GM23248 (cell line): Measurements from ENCODE around the gene MYO1E. TPM values are rescaled to one million over a fixed set of nuclear protein-coding genes. Genes with fewer than 3 reads are reported as not detected.
A peak's percentile ranks its signal among the peaks of the same experiment; 100 is the strongest.

Experiments
- DNase-seq: peaks from one replicate; pipeline ENCODE4 v3.0.0-alpha.2; 2015
- H2AFZ ChIP-seq: fragments of 200-600 bp; sonication (generic); 2 replicates; pipeline ENCODE4 v1.6.1; 2016; ENCODE audit warnings: antibody characterized with exemption
- H3F3A ChIP-seq: fragments of 200-600 bp; sonication (generic); 2 replicates; pipeline ENCODE4 v1.6.1; 2016; ENCODE audit warnings: mild to moderate bottlenecking, antibody characterized with exemption, mixed run types; ENCODE audit not compliant: insufficient read depth
- H3K27ac ChIP-seq: fragments of 200-600 bp; sonication (generic); 2 replicates; pipeline ENCODE4 v1.5.1; 2016; ENCODE audit warnings: mild to moderate bottlenecking
- H3K27me3 ChIP-seq: fragments of 200-600 bp; sonication (generic); replicated peaks from 2 replicates; pipeline ENCODE4 v1.6.1; 2016; ENCODE audit warnings: mild to moderate bottlenecking; ENCODE audit not compliant: insufficient read depth
- H3K36me3 ChIP-seq: fragments of 200-600 bp; sonication (generic); 2 replicates; pipeline ENCODE4 v1.6.1; 2016; ENCODE audit warnings: low read depth, mild to moderate bottlenecking
- H3K4me1 ChIP-seq: fragments of 200-600 bp; sonication (generic); 2 replicates; pipeline ENCODE4 v1.6.1; 2016; ENCODE audit warnings: mild to moderate bottlenecking; ENCODE audit not compliant: insufficient read depth
- H3K4me2 ChIP-seq: fragments of 200-600 bp; sonication (generic); one replicate; pipeline ENCODE4 v1.6.1; 2016; ENCODE audit warnings: mild to moderate bottlenecking; ENCODE audit not compliant: unreplicated experiment
- H3K4me3 ChIP-seq: fragments of 200-600 bp; sonication (generic); 2 replicates; pipeline ENCODE4 v1.5.1; 2016; ENCODE audit warnings: mild to moderate bottlenecking
- H3K79me2 ChIP-seq: fragments of 200-600 bp; sonication (generic); 2 replicates; pipeline ENCODE4 v1.6.1; 2016; ENCODE audit warnings: mild to moderate bottlenecking; ENCODE audit not compliant: insufficient read depth
- H3K9ac ChIP-seq: fragments of 200-600 bp; sonication (generic); 2 replicates; pipeline ENCODE4 v1.6.1; 2016; ENCODE audit warnings: mild to moderate bottlenecking
- H3K9me2 ChIP-seq: fragments of 200-600 bp; sonication (generic); 2 replicates; pipeline ENCODE4 v1.6.1; 2016; ENCODE audit warnings: mixed run types, mild to moderate bottlenecking, moderate library complexity; ENCODE audit not compliant: insufficient read depth
- H3K9me3 ChIP-seq: fragments of 200-600 bp; sonication (generic); one replicate; pipeline ENCODE4 v1.6.1; 2017; ENCODE audit warnings: low read depth
- H4K20me1 ChIP-seq: fragments of 200-600 bp; sonication (generic); 2 replicates; pipeline ENCODE4 v1.6.0; 2016; ENCODE audit not compliant: insufficient read depth
- EZH2 ChIP-seq: fragments of 200-600 bp; sonication (generic); IDR thresholded peaks from 2 replicates; pipeline ENCODE4 v1.6.1; 2018; ENCODE audit warnings: antibody characterized with exemption, mild to moderate bottlenecking; ENCODE audit not compliant: insufficient read depth, poor library complexity, severe bottlenecking
- EZH2phosphoT487 ChIP-seq: fragments of 200-600 bp; sonication (generic); IDR thresholded peaks from 2 replicates; pipeline ENCODE4 v1.6.1; 2018; ENCODE audit warnings: antibody characterized with exemption, moderate library complexity, mild to moderate bottlenecking, low read depth; ENCODE audit not compliant: insufficient read depth
- WGBS, 2 experiments: methylation state at CpG; one replicate each; pipeline ENCODE4 v1.1.6; 2015 to 2017; ENCODE audit warnings: low lambda C conversion rate in 2 of 2, low coverage in 1 of 2; ENCODE audit errors: missing lambda C conversion rate in 2 of 2; 5-methylcytosine and 5-hydroxymethylcytosine counted together
- in situ Hi-C: fragments of 300-500 bp; cut with MboI; formaldehyde crosslinking; loops from 2 replicates; pipeline ENCODE4 v1.15.0; 2020
- polyA plus RNA-seq: library from polyadenylated mRNA; unstranded; fragments of >200 nt; fragmentation: Nextera tagmentation; extraction: Ambion mirVana; gene quantifications from 2 replicates; pipeline ENCODE4 v1.2.1, GENCODE V29; 2016
- total RNA-seq: library from RNA; depleted of rRNA; stranded (reverse); fragments of >200 nt; shearing (Covaris generic); gene quantifications from 2 replicates; pipeline ENCODE4 v1.2.3, GENCODE V29; 2014

Gene MYO1E
- total and polyA plus RNA-seq, 2 experiments from 2014 or later: 155 to 190 TPM

- 1 to 4% methylated on average over 46 to 52 of the region's 57 CpGs for WGBS, 2 experiments
- no peaks in the 10 kb centered on the region for H4K20me1 ChIP-seq
Measured at GRCh38 chr15:59104912-59105732, 267.5 kb downstream of the MYO1E start, which contains the start of gene CCNB2. CCNB2 (plus strand) TSS chr15:59105146; CDS start chr15:59105269, 123 bp downstream.

DNA sequence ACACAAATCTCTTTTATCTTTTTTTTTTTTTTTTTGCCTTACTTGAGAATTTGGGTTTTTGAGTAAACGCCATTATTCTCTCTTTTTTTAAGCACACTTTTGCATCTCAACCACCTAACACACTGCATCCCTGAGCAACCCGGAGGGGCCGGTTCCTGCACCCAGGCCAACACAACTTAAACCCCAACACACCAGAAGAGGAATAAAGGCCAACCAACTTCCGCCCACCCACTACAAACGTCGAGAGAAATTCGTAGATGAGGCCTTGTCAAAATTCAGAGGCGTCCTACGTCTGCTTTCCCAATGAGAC is 268.1 kb downstream of the MYO1E start:
- peaks cover 12% of the 10 kb centered on the region for H3K4me1 ChIP-seq
- peaks cover 29% of the 10 kb centered on the region for H3K79me2 ChIP-seq
- no peaks in the 10 kb centered on the region for H3K9me3 ChIP-seq
- peak overlapping the region; percentile 94 for H2AFZ ChIP-seq
- no peak for TF ChIP-seq EZH2
- no peak for TF ChIP-seq EZH2phosphoT487
- 0 to 2% methylated on average over 9 of the region's 9 CpGs for WGBS, 2 experiments
- peaks cover 14% of the 10 kb centered on the region; the same call in 1 of the 2 replicates for H3F3A ChIP-seq
- no peaks in the 10 kb centered on the region for H3K36me3 ChIP-seq
- H4K20me1 ChIP-seq: no peaks in the 10 kb centered on the region
- DNase-seq: no peak
- in situ Hi-C loops: no loop called here
- no peaks in the 10 kb centered on the region for H3K27me3 ChIP-seq
- peak overlapping the region; percentile 72 for H3K27ac ChIP-seq
- H3K9ac ChIP-seq: peak overlapping the region; percentile 81
- no peaks in the 10 kb centered on the region for H3K9me2 ChIP-seq
- peak overlapping the region; percentile 80 for H3K4me3 ChIP-seq
- peak overlapping the region; percentile 84 for H3K4me2 ChIP-seq

More at GRCh38 chr15:59104912-59105732, 267.5 kb downstream of the MYO1E start, which contains the start of gene CCNB2:
- Histone ChIP-seq H3K79me2 (peaks cover 29% of the 10 kb centered on the region), H3K4me3 (peak within 1 kb of the TSS; percentile 80), H3K9me3 (no peaks in the 10 kb centered on the region), H3K4me2 (peak within 1 kb of the TSS; percentile 86), H3K27ac (peak within 1 kb of the TSS; percentile 72), H3K36me3 (no peaks in the 10 kb centered on the region), H3K27me3 (no peaks in the 10 kb centered on the region), H3K4me1 (peaks cover 12% of the 10 kb centered on the region), H2AFZ (peak within 1 kb of the TSS; percentile 94), H3F3A (peaks cover 14% of the 10 kb centered on the region; the same call in 1 of the 2 replicates), H3K9me2 (no peaks in the 10 kb centered on the region), H3K9ac (peak within 1 kb of the TSS; percentile 81)
- TF ChIP-seq EZH2phosphoT487 (no peak), EZH2 (no peak)
- DNase-seq: peak; percentile 98
- in situ Hi-C loops: no loop called here

GRCh38 chr15:59099162-59099685 is 273.4 kb downstream of the MYO1E start:
- Histone ChIP-seq H3K4me3 (no peak overlapping the region), H3K9me2 (no peaks in the 10 kb centered on the region), H3F3A (peaks cover 15% of the 10 kb centered on the region; the same call in 1 of the 2 replicates), H4K20me1 (no peaks in the 10 kb centered on the region), H3K27me3 (no peaks in the 10 kb centered on the region), H3K9ac (no peak overlapping the region), H3K36me3 (peaks cover 30% of the 10 kb centered on the region), H3K4me1 (no peaks in the 10 kb centered on the region), H3K27ac (no peak overlapping the region), H2AFZ (no peak overlapping the region), H3K4me2 (no peak overlapping the region), H3K9me3 (no peaks in the 10 kb centered on the region), H3K79me2 (no peaks in the 10 kb centered on the region)
- 94 to 99% methylated on average over 2 of the region's 2 CpGs for WGBS, 2 experiments
- in situ Hi-C loops: no loop called here
- DNase-seq: no peak
- TF ChIP-seq EZH2 (no peak), EZH2phosphoT487 (no peak)

- Histone ChIP-seq H3K36me3 (peaks cover 52% of the 10 kb centered on the region), H3K9me3 (no peaks in the 10 kb centered on the region), H3K9ac (no peak overlapping the region), H2AFZ (no peak overlapping the region), H4K20me1 (no peaks in the 10 kb centered on the region), H3K4me2 (no peak overlapping the region), H3K79me2 (no peaks in the 10 kb centered on the region), H3K9me2 (no peaks in the 10 kb centered on the region), H3K4me3 (no peak overlapping the region), H3K4me1 (no peaks in the 10 kb centered on the region), H3F3A (0 out of 2 replicates have a peak, but pooled peaks cover 6% of the 10 kb centered on the region), H3K27me3 (no peaks in the 10 kb centered on the region), H3K27ac (no peak overlapping the region)
- DNase-seq: no peak
- TF ChIP-seq EZH2 (no peak), EZH2phosphoT487 (no peak)
- 85% methylated on average over 3 of the region's 3 CpGs for WGBS, 2 experiments
- in situ Hi-C loops: no loop called here
Measured at GRCh38 chr15:59096429-59096828, 276.2 kb downstream of the MYO1E start.
